Spinal cord (tissue), 10 donors: Measurements from ENCODE around the gene SEMA5A. TPM values are rescaled to one million over a fixed set of nuclear protein-coding genes. Genes with fewer than 3 reads are reported as not detected.
A peak's percentile ranks its signal among the peaks of the same experiment; 100 is the strongest.

Source experiments
- DNase-seq, 6 donors: peaks; one replicate each; pipeline versions ENCODE4 v3.0.0 to v3.0.0-alpha.2; 2013 to 2015; ENCODE audit warnings: low spot score in 6 of 6, low read depth in 4 of 6
- H3K27ac ChIP-seq: one replicate; pipeline ENCODE4 v1.5.1; 2013; ENCODE audit warnings: low read depth, low read length, control low read depth
- H3K27me3 ChIP-seq: one replicate; pipeline ENCODE4 v1.6.1; 2013; ENCODE audit warnings: low read length; ENCODE audit not compliant: control insufficient read depth, insufficient read depth
- H3K36me3 ChIP-seq: one replicate; pipeline ENCODE4 v1.6.1; 2013; ENCODE audit warnings: low read length; ENCODE audit not compliant: control insufficient read depth, insufficient read depth
- H3K4me1 ChIP-seq: one replicate; pipeline ENCODE4 v1.6.1; 2013; ENCODE audit warnings: low read length; ENCODE audit not compliant: control insufficient read depth, insufficient read depth
- H3K4me3 ChIP-seq: one replicate; pipeline ENCODE4 v1.5.1; 2013; ENCODE audit warnings: low read depth, low read length, control low read depth
- H3K9me3 ChIP-seq: one replicate; pipeline ENCODE4 v1.6.1; 2013; ENCODE audit warnings: low read length; ENCODE audit not compliant: control insufficient read depth, insufficient read depth
- WGBS: methylation state at CpG from one replicate; pipeline ENCODE4 v1.1.5; 2013; ENCODE audit warnings: missing lambda C conversion rate; ENCODE audit not compliant: insufficient coverage; 5-methylcytosine and 5-hydroxymethylcytosine counted together
- polyA plus RNA-seq, 2 donors: library from polyadenylated mRNA; unstranded; fragments of 120-200 nt; gene quantifications; one replicate each; pipeline ENCODE4 v1.2.1, GENCODE V29; 2013; ENCODE audit not compliant: insufficient read length in 2 of 2
- total RNA-seq, 2 donors: library from RNA; depleted of rRNA in 1 of 2; stranded (reverse); fragments of 120-200 nt in 1 of 2; fragments of >200 nt in 1 of 2; gene quantifications; one replicate each; pipeline versions ENCODE4 v1.2.3 to v1.2.4, GENCODE V29; 2013 to 2014
- donor health status: healthy.

The SEMA5A gene
- total and polyA plus RNA-seq, 4 donors = 35.2 to 70.7 (median 59.3) TPM

- H3K27me3 ChIP-seq = no peaks in the 10 kb centered on the region
- no peak overlapping the region for H3K4me3 ChIP-seq
- no peaks in the 10 kb centered on the region for H3K4me1 ChIP-seq
- no peak overlapping the region for H3K27ac ChIP-seq
- 100% methylated on average over 1 of the region's 1 CpG for WGBS
- H3K36me3 ChIP-seq = no peaks in the 10 kb centered on the region
- H3K9me3 ChIP-seq = no peaks in the 10 kb centered on the region
- no peak for DNase-seq
Observed at GRCh38 chr5:9382522-9382921, 163.4 kb downstream of the SEMA5A start.

GRCh38 chr5:9381464-9381863, 164.4 kb downstream of the SEMA5A start:
- Histone ChIP-seq H3K27me3 (no peaks in the 10 kb centered on the region), H3K36me3 (no peaks in the 10 kb centered on the region), H3K4me1 (no peaks in the 10 kb centered on the region), H3K4me3 (no peak overlapping the region), H3K27ac (no peak overlapping the region), H3K9me3 (no peaks in the 10 kb centered on the region)
- no peak for DNase-seq

- Histone ChIP-seq H3K27me3 (no peaks in the 10 kb centered on the region), H3K4me3 (no peak overlapping the region), H3K27ac (no peak overlapping the region), H3K4me1 (no peaks in the 10 kb centered on the region), H3K9me3 (no peaks in the 10 kb centered on the region), H3K36me3 (no peaks in the 10 kb centered on the region)
- 60% methylated on average over 1 of the region's 7 CpGs for WGBS
- DNase-seq = no peak
Observed at GRCh38 chr5:9380109-9380508, 165.8 kb downstream of the SEMA5A start.

GRCh38 chr5:9376363-9377117, 169.3 kb downstream of the SEMA5A start:
- Histone ChIP-seq H3K9me3 (no peaks in the 10 kb centered on the region), H3K4me1 (no peaks in the 10 kb centered on the region), H3K27ac (no peak overlapping the region), H3K36me3 (no peaks in the 10 kb centered on the region), H3K27me3 (no peaks in the 10 kb centered on the region), H3K4me3 (no peak overlapping the region)
- 73% methylated on average over 5 of the region's 9 CpGs for WGBS
- DNase-seq = no peak

- H3K36me3 ChIP-seq = no peaks in the 10 kb centered on the region
- H3K4me1 ChIP-seq = no peaks in the 10 kb centered on the region
- no peak overlapping the region for H3K4me3 ChIP-seq
- 100% methylated on average over 2 of the region's 2 CpGs for WGBS
- DNase-seq = no peak
- H3K9me3 ChIP-seq = no peaks in the 10 kb centered on the region
- H3K27ac ChIP-seq = no peak overlapping the region
- H3K27me3 ChIP-seq = no peaks in the 10 kb centered on the region
Observed at GRCh38 chr5:9375756-9376155, 170.1 kb downstream of the SEMA5A start.

GRCh38 chr5:9374025-9374424, 171.8 kb downstream of the SEMA5A start:
- Histone ChIP-seq H3K27ac (no peak overlapping the region), H3K36me3 (no peaks in the 10 kb centered on the region), H3K4me1 (no peaks in the 10 kb centered on the region), H3K4me3 (no peak overlapping the region), H3K9me3 (no peaks in the 10 kb centered on the region), H3K27me3 (no peaks in the 10 kb centered on the region)
- WGBS = 80% methylated on average over 3 of the region's 4 CpGs
- peak in 1 of 6 donors; percentile 26 for DNase-seq

GRCh38 chr5:9373571-9373970, 172.3 kb downstream of the SEMA5A start:
- no peaks in the 10 kb centered on the region for H3K4me1 ChIP-seq
- WGBS = 71% methylated on average over 1 of the region's 2 CpGs
- H3K27me3 ChIP-seq = no peaks in the 10 kb centered on the region
- no peak overlapping the region for H3K4me3 ChIP-seq
- H3K9me3 ChIP-seq = no peaks in the 10 kb centered on the region
- no peak for DNase-seq
- no peaks in the 10 kb centered on the region for H3K36me3 ChIP-seq
- no peak overlapping the region for H3K27ac ChIP-seq

GRCh38 chr5:9370256-9370655, 175.6 kb downstream of the SEMA5A start:
- H3K4me1 ChIP-seq = peaks cover 3% of the 10 kb centered on the region
- no peak overlapping the region for H3K27ac ChIP-seq
- 83% methylated on average over 2 of the region's 2 CpGs for WGBS
- DNase-seq = no peak
- H3K27me3 ChIP-seq = no peaks in the 10 kb centered on the region
- no peak overlapping the region for H3K4me3 ChIP-seq
- H3K9me3 ChIP-seq = no peaks in the 10 kb centered on the region
- no peaks in the 10 kb centered on the region for H3K36me3 ChIP-seq

GRCh38 chr5:9365512-9365911, 180.4 kb downstream of the SEMA5A start:
- Histone ChIP-seq H3K36me3 (no peaks in the 10 kb centered on the region), H3K9me3 (no peaks in the 10 kb centered on the region), H3K27me3 (no peaks in the 10 kb centered on the region), H3K27ac (no peak overlapping the region), H3K4me1 (peaks cover 3% of the 10 kb centered on the region), H3K4me3 (no peak overlapping the region)
- DNase-seq = peak in 2 of 6 donors; percentile 15 to 31
- WGBS = 25% methylated on average over 1 of the region's 1 CpG

- no CpG with 5 or more reads among the region's 2 CpGs for WGBS
- Histone ChIP-seq H3K27ac (no peak overlapping the region), H3K36me3 (no peaks in the 10 kb centered on the region), H3K27me3 (no peaks in the 10 kb centered on the region), H3K4me3 (no peak overlapping the region), H3K4me1 (peaks cover 3% of the 10 kb centered on the region), H3K9me3 (no peaks in the 10 kb centered on the region)
- DNase-seq = no peak
Observed at GRCh38 chr5:9363449-9363848, 182.4 kb downstream of the SEMA5A start.
